ENCODE data around the gene CACNG3. TPM values are rescaled to one million over a fixed set of nuclear protein-coding genes. Genes with fewer than 3 reads are reported as not detected.

The CACNG3 gene
- total and polyA plus RNA-seq, 2 experiments from 2014 or later = not detected

DNA sequence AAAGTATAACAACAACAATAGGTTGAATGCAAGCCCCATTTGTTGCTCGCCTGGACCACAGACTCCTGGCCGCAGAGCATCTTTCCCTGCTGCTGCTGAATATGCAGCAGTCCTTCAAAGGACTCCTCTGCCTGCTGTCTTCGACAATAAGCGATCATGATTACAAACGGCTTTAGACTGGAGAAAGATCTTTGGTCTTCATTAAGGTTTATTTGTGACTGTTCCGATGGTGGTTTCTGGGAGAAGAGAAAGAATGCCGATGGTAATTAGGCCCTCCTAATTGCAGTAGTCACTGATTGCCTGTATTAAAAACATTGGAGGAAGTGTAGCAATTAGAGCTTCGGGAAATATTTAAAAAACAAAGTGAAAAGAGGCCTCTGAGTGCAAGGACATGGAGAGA is 138.2 kb downstream of the CACNG3 start:
- no peaks in the 10 kb centered on the region for H3K36me3 ChIP-seq
- no peaks in the 10 kb centered on the region for H3K9me3 ChIP-seq (ENCODE audit: low read depth)
- H3K27me3 ChIP-seq = no peaks in the 10 kb centered on the region
- DNase-seq (ENCODE audit: low read depth in 1 of 2, low spot score in 1 of 2) = no peak
- no peak overlapping the region for H3K27ac ChIP-seq
- no peaks in the 10 kb centered on the region for H3K4me1 ChIP-seq (ENCODE audit: low read depth)
- TF ChIP-seq, protein P1, sequence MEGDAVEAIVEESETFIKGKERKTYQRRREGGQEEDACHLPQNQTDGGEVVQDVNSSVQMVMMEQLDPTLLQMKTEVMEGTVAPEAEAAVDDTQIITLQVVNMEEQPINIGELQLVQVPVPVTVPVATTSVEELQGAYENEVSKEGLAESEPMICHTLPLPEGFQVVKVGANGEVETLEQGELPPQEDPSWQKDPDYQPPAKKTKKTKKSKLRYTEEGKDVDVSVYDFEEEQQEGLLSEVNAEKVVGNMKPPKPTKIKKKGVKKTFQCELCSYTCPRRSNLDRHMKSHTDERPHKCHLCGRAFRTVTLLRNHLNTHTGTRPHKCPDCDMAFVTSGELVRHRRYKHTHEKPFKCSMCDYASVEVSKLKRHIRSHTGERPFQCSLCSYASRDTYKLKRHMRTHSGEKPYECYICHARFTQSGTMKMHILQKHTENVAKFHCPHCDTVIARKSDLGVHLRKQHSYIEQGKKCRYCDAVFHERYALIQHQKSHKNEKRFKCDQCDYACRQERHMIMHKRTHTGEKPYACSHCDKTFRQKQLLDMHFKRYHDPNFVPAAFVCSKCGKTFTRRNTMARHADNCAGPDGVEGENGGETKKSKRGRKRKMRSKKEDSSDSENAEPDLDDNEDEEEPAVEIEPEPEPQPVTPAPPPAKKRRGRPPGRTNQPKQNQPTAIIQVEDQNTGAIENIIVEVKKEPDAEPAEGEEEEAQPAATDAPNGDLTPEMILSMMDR (IDR thresholded peaks at IDR 0.05; ENCODE audit: low read depth, low read length) = no peak
- H3K4me3 ChIP-seq = no peak overlapping the region

- H3K4me1 ChIP-seq (ENCODE audit: low read depth) = no peaks in the 10 kb centered on the region
- no peaks in the 10 kb centered on the region for H3K9me3 ChIP-seq (ENCODE audit: low read depth)
- no peak overlapping the region for H3K4me3 ChIP-seq
- TF ChIP-seq, protein P1 (IDR thresholded peaks at IDR 0.05; ENCODE audit: low read depth, low read length) = no peak
- no peaks in the 10 kb centered on the region for H3K36me3 ChIP-seq
- DNase-seq (ENCODE audit: low read depth in 1 of 2, low spot score in 1 of 2) = peak in 1 of 2 donors; percentile 12
- no peak overlapping the region for H3K27ac ChIP-seq
- H3K27me3 ChIP-seq = no peaks in the 10 kb centered on the region
Observed at GRCh38 chr16:24396350-24397271, 140.5 kb downstream of the CACNG3 start.

- Histone ChIP-seq H3K36me3 (no peaks in the 10 kb centered on the region), H3K9me3 (ENCODE audit: low read depth) (no peaks in the 10 kb centered on the region), H3K27ac (no peak overlapping the region), H3K27me3 (no peaks in the 10 kb centered on the region), H3K4me3 (no peak overlapping the region), H3K4me1 (ENCODE audit: low read depth) (no peaks in the 10 kb centered on the region)
- TF ChIP-seq, protein P1 (IDR thresholded peaks at IDR 0.05; ENCODE audit: low read depth, low read length) = no peak
- peak in 1 of 2 donors; percentile 3 for DNase-seq (ENCODE audit: low read depth in 1 of 2, low spot score in 1 of 2)
Observed at GRCh38 chr16:24409045-24409444, 152.9 kb downstream of the CACNG3 start.
